ENCODE data around the gene OLFM1. TPM values are rescaled to one million over a fixed set of nuclear protein-coding genes. Genes with fewer than 3 reads are reported as not detected.

Gene OLFM1
- total and polyA plus RNA-seq, 2 of the 4 experiments (the other 2 are of a cell fraction): 0.36 to 0.38 TPM

DNA sequence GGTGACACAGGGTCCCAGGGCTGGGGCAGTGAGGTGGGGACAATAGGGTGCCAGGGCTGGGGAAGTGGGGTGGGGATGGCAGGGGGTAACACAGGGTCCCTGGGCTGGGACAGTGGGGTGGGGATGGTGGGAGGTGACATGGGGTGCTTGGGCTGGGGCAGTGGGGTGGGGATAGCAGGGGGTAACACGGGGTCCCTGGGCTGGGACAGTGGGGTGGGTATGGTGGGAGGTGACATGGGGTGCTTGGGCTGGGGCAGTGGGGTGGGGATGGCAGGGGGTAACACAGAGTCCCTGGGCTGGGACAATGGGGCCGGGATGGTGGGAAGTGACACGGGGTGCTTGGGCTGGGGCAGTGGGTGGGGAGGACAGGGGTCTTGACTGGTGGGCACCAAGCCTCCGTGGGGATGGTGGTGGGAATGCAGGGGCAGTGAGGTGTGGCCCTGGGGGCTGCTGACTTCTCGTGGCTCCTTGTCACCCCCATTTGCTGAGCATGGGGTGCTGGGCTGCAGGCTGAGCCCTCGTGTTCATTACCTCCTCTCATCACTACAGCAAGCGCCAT is 41.7 kb downstream of the OLFM1 start:
- no peak overlapping the region for H3K4ac ChIP-seq (ENCODE audit: low read depth, low read length)

More for the DNA sequence above, 41.7 kb downstream of the OLFM1 start:
- in situ Hi-C loops (cut with MboI; ENCODE audit: low sequenced_read_pairs): no loop called here
- no peak overlapping the region for H3K14ac ChIP-seq (replicated peaks; ENCODE audit: low read depth, low read length)
- H3K9ac ChIP-seq (ENCODE audit: low read depth, low read length): no peak overlapping the region
- POLR2A ChIA-PET (ENCODE audit: unreplicated experiment): no interaction called here
- H2AFZ ChIP-seq (replicated peaks; ENCODE audit: low read length, poor library complexity): no peak overlapping the region
- ATAC-seq (ENCODE audit: low read depth): no peak
- H3K23ac ChIP-seq (ENCODE audit: low read depth, low read length): no peak overlapping the region
- H2BK5ac ChIP-seq (ENCODE audit: low read depth, low read length, poor library complexity, severe bottlenecking): no peak overlapping the region
- H3K36me3 ChIP-seq (ENCODE audit: control insufficient read depth, insufficient read depth, low read length): no peaks in the 10 kb centered on the region
- no peaks in the 10 kb centered on the region for H3K9me1 ChIP-seq (ENCODE audit: insufficient read depth, low read length)
- no peaks in the 10 kb centered on the region for H3K79me1 ChIP-seq (ENCODE audit: low read depth in 1 of 2, low read length in 2 of 2)
- CTCF ChIA-PET: no interaction called here
- H3K9me3 ChIP-seq (ENCODE audit: control insufficient read depth, insufficient read depth, low read length): peaks cover 48% of the 10 kb centered on the region
- H3K27me3 ChIP-seq (ENCODE audit: control insufficient read depth, insufficient read depth, low read length): no peaks in the 10 kb centered on the region
- H2AK5ac ChIP-seq (ENCODE audit: low read depth, low read length): no peak overlapping the region
- no CpG with 5 or more reads among the region's 7 CpGs for WGBS, 2 experiments (ENCODE audit: extremely low coverage in 2 of 2, insufficient read length in 1 of 2)
- no peaks in the 10 kb centered on the region for H3K4me1 ChIP-seq (ENCODE audit: control insufficient read depth, insufficient read depth, low read length)
- BruUV-seq (replicated peaks): no TSS peak
- no peak overlapping the region for H2BK120ac ChIP-seq (ENCODE audit: low read depth, low read length)
- no peak overlapping the region for H3K18ac ChIP-seq (ENCODE audit: low read depth, low read length)
- no peak overlapping the region for H4K91ac ChIP-seq (ENCODE audit: insufficient read depth, low read depth, low read length)
- dilution Hi-C loops (cut with HindIII; ENCODE audit: low sequenced_read_pairs, unreplicated experiment): no loop called here
- no peaks in the 10 kb centered on the region for H4K20me1 ChIP-seq (ENCODE audit: insufficient read depth, low read length)
- H2AK9ac ChIP-seq (replicated peaks; ENCODE audit: low read depth, low read length, poor library complexity): no peak overlapping the region
- no peak for DNase-seq
- no peak overlapping the region for H3K27ac ChIP-seq (ENCODE audit: insufficient read depth, low read length)
- no peak overlapping the region for H4K8ac ChIP-seq (ENCODE audit: low read depth in 2 of 2, low read length in 2 of 2)
- no peak overlapping the region for H4K5ac ChIP-seq (ENCODE audit: low read depth, low read length)
- TF ChIP-seq, protein P1, sequence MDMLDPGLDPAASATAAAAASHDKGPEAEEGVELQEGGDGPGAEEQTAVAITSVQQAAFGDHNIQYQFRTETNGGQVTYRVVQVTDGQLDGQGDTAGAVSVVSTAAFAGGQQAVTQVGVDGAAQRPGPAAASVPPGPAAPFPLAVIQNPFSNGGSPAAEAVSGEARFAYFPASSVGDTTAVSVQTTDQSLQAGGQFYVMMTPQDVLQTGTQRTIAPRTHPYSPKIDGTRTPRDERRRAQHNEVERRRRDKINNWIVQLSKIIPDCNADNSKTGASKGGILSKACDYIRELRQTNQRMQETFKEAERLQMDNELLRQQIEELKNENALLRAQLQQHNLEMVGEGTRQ (IDR thresholded peaks at IDR 0.05; ENCODE audit: low read depth, low read length): no peak
- TF ChIP-seq POLR2A (IDR thresholded peaks at IDR 0.05; ENCODE audit: low read depth, low read length): no peak
- no peak for TF ChIP-seq MAFK (IDR thresholded peaks at IDR 0.05; ENCODE audit: low read depth, low read length)
- TF ChIP-seq, protein P2, sequence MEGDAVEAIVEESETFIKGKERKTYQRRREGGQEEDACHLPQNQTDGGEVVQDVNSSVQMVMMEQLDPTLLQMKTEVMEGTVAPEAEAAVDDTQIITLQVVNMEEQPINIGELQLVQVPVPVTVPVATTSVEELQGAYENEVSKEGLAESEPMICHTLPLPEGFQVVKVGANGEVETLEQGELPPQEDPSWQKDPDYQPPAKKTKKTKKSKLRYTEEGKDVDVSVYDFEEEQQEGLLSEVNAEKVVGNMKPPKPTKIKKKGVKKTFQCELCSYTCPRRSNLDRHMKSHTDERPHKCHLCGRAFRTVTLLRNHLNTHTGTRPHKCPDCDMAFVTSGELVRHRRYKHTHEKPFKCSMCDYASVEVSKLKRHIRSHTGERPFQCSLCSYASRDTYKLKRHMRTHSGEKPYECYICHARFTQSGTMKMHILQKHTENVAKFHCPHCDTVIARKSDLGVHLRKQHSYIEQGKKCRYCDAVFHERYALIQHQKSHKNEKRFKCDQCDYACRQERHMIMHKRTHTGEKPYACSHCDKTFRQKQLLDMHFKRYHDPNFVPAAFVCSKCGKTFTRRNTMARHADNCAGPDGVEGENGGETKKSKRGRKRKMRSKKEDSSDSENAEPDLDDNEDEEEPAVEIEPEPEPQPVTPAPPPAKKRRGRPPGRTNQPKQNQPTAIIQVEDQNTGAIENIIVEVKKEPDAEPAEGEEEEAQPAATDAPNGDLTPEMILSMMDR (conservative IDR thresholded peaks at IDR 0.05; ENCODE audit: low read depth, low read length): no peak
- no peak for TF ChIP-seq MAZ (IDR thresholded peaks at IDR 0.05; ENCODE audit: borderline replicate concordance, low read depth, low read length)
- TF ChIP-seq, protein P3, sequence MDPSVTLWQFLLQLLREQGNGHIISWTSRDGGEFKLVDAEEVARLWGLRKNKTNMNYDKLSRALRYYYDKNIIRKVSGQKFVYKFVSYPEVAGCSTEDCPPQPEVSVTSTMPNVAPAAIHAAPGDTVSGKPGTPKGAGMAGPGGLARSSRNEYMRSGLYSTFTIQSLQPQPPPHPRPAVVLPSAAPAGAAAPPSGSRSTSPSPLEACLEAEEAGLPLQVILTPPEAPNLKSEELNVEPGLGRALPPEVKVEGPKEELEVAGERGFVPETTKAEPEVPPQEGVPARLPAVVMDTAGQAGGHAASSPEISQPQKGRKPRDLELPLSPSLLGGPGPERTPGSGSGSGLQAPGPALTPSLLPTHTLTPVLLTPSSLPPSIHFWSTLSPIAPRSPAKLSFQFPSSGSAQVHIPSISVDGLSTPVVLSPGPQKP (IDR thresholded peaks at IDR 0.05; ENCODE audit: borderline replicate concordance, low read depth, low read length): no peak
- no peak for TF ChIP-seq RFX5 (IDR thresholded peaks at IDR 0.05; ENCODE audit: low read depth, low read length)
- no peak for TF ChIP-seq MXI1 (IDR thresholded peaks at IDR 0.05; ENCODE audit: borderline replicate concordance, low read depth, low read length)
- TF ChIP-seq NFE2L2 (IDR thresholded peaks at IDR 0.05; ENCODE audit: low read depth, low read length): no peak
- TF ChIP-seq RCOR1 (IDR thresholded peaks at IDR 0.05; ENCODE audit: insufficient replicate concordance, low read length): no peak
- no peak for TF ChIP-seq RAD21 (IDR thresholded peaks at IDR 0.05; ENCODE audit: low read length)
- TF ChIP-seq BHLHE40 (IDR thresholded peaks at IDR 0.05; ENCODE audit: low read depth, low read length): no peak
- no peak for TF ChIP-seq CHD1 (IDR thresholded peaks at IDR 0.05; ENCODE audit: low read depth, low read length)
- no peak for TF ChIP-seq CEBPB (IDR thresholded peaks at IDR 0.05; ENCODE audit: low read depth, low read length)
- TF ChIP-seq SMC3 (IDR thresholded peaks at IDR 0.05; ENCODE audit: low read depth, low read length): no peak
- TF ChIP-seq FOS (IDR thresholded peaks at IDR 0.05; ENCODE audit: low read depth, low read length): no peak
- no peak overlapping the region for H3K4me2 ChIP-seq (ENCODE audit: low read depth, low read length)
- intact Hi-C loops (cut with micrococcal nuclease): no loop called here
- H2BK15ac ChIP-seq (ENCODE audit: low read depth, low read length): no peak overlapping the region
- H3K56ac ChIP-seq (ENCODE audit: extremely low read depth, insufficient read depth, low read length): no peak overlapping the region
- H2BK20ac ChIP-seq (ENCODE audit: low read depth, low read length): no peak overlapping the region
- no peak overlapping the region for H3K4me3 ChIP-seq (ENCODE audit: insufficient read depth, low read depth, low read length)

Data from IMR-90 (cell line).